Right ventricle myocardium superior (tissue), 1 donor: ENCODE results near the gene ZNF10. TPM values are rescaled to one million over a fixed set of nuclear protein-coding genes. Genes with fewer than 3 reads are reported as not detected.

Experiments
- ATAC-seq: fragments of 200-7000 bp; cut with Tn5 transposase; one replicate; pipeline ENCODE4 v1.9.1; 2020; ENCODE audit warnings: mild to moderate bottlenecking; ENCODE audit not compliant: poor library complexity
- DNase-seq: peaks from one replicate; pipeline ENCODE4 v3.0.0-alpha.2; 2020
- intact Hi-C: fragments of 100-400 bp; cut with DNase I; formaldehyde crosslinking; loops from one replicate; pipeline ENCODE4 v1.11.2; 2022
- total RNA-seq: library from RNA; stranded (reverse); fragmentation: NEBNext Ultra II Directional; extraction: Animal tissue kit (Norgen Biotek cat#: 25700); gene quantifications from one replicate; pipeline ENCODE4 v1.2.1, GENCODE V29; 2021
- donor health status: DM: no; HTN: yes; CAD: no; lungs with severe emphysema.

The ZNF10 gene
- total RNA-seq, 1 donor from 2014 or later: 5.2 TPM

DNA sequence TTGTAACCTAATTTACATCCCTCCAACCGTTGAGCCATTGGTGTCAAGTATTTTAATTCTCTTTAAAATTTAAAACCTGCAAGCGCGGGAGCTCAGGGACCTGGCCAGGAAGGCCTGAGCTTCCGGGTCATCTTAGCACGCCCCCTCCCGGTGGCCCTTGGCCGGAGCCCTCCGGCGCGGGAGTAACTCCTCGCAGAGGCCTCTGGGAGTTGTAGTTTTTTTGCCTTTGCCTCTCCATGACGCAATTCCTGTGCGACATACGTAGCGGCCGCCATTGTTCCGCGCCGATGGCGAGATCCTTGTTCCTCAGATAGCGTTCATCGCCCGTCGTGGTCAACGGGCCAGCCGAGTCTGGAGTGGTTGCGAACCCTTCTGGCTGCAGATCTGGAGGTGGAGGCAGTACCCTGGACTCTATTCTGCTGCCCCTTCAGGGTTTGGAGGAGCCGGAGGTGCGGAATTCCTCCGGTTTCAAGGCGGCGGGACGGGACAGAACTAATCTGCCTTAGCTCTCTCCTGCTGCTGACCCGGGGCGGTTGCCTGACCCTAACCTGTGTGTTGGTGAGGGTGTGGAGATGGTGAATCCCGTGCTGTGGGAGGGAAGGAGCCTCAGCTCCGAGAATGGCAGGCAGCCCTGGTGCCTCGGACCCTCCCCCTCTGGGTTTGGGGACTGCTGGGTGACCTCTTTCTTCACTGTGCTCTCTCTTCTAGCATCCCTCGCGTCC is 51.0 kb downstream of the ZNF10 start, which contains the start of gene ZNF268:
Gene ZNF268, plus strand, starts transcription at position 258 of the 722 bp plus-strand sequence. CDS start 503 bp downstream, outside the sequence.
- ATAC-seq: peak; percentile 99
- intact Hi-C loops: no loop called here

DNA sequence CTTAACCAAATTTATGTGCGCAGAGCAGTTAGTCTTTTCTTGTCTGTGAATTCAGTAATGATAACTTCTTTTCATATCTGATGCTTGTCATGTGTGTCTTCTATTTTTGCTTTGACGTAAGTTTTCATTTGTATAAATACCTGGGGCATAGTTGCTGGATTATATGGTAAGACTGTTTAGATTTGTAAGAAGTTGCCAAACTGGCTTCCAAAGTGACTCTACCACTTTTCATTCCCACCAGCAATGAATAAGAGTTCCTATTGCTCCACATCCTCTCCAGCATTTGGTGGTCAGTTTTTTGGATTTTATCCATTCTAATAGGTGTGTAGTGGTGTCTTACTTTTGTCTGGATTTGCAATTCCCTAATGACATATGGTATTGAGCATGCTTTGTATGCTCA is 59.7 kb downstream of the ZNF10 start:
- DNase-seq (no peak), ATAC-seq (no peak)
- intact Hi-C loops: no loop called here

More for the DNA sequence above, 51.0 kb downstream of the ZNF10 start, which contains the start of gene ZNF268:
- DNase-seq: peak; percentile 95

DNA sequence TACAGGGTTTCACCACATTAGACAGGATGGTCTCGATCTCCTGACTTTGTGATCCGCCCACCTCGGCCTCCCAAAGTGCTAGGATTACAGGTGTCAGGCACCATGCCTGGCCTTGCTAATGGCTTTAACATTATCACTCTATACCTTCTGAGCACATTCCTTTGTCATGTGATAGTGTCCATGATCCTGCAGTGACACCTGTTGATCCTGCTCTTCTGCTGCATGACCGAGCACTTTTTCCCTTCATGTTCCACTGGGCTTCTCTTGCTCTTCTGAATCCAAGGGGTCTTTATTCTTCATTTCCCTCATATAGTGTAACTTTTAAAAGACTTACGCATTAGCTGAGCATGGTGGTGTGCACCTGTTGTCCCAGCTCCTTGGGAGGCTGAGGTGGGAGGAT is 62.4 kb downstream of the ZNF10 start:
- DNase-seq (no peak), ATAC-seq (no peak)
- intact Hi-C loops: no loop called here

GRCh38 chr12:133201888-133202287 is 71.5 kb downstream of the ZNF10 start:
- ATAC-seq (no peak), DNase-seq (no peak)
- intact Hi-C loops: no loop called here

DNA sequence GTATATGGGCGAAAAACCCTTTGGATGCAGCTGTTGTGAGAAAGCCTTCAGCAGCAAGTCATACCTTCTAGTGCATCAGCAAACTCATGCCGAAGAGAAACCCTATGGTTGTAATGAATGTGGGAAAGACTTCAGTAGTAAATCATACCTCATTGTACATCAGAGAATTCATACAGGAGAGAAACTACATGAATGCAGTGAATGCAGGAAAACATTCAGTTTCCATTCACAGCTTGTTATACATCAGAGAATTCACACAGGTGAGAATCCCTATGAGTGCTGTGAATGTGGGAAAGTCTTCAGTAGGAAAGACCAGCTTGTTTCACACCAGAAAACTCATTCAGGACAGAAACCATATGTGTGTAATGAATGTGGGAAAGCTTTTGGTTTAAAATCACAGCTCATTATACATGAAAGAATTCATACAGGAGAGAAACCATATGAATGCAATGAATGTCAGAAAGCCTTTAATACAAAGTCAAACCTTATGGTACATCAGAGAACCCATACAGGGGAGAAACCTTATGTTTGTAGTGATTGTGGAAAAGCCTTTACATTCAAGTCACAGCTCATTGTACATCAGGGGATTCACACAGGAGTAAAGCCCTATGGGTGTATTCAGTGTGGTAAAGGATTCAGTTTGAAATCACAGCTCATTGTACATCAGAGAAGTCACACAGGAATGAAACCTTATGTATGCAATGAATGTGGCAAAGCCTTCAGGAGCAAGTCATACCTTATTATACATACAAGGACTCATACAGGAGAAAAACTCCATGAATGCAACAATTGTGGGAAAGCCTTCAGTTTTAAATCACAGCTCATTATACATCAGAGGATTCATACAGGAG is 72.3 kb downstream of the ZNF10 start:
- ATAC-seq: no peak
- DNase-seq: no peak
- intact Hi-C loops: no loop called here

DNA sequence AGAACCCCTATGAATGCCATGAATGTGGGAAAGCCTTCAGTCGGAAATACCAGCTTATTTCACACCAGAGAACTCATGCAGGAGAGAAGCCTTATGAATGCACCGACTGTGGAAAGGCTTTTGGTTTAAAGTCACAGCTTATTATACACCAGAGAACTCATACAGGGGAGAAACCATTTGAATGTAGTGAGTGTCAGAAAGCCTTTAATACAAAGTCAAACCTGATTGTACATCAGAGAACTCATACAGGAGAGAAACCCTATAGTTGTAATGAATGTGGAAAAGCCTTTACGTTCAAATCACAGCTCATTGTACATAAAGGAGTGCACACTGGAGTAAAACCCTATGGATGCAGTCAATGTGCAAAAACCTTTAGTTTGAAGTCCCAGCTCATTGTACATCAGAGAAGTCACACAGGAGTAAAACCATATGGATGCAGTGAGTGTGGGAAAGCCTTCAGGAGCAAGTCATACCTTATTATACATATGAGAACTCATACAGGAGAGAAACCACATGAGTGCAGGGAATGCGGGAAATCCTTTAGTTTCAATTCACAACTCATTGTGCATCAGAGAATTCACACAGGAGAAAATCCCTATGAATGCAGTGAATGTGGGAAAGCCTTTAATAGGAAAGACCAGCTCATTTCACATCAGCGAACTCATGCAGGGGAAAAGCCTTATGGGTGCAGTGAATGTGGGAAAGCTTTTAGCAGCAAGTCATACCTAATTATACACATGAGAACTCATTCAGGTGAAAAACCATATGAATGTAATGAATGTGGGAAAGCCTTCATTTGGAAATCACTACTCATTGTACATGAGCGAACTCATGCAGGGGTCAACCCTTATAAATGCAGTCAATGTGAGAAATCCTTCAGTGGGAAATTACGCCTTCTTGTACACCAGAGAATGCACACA is 73.2 kb downstream of the ZNF10 start:
- DNase-seq: no peak

DNA sequence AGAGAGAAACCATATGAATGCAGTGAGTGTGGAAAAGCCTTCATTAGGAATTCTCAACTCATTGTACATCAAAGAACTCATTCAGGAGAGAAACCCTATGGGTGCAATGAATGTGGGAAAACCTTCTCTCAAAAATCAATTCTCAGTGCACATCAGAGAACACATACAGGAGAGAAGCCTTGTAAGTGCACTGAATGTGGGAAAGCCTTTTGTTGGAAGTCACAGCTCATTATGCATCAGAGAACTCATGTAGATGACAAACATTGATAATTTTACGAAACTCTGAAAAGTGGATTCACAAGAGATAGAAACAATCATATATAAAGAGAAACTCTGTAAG is 73.8 kb downstream of the ZNF10 start:
- intact Hi-C loops: no loop called here
- no peak for ATAC-seq

More for the DNA sequence above, 73.2 kb downstream of the ZNF10 start:
- intact Hi-C loops: no loop called here
- ATAC-seq: no peak

GRCh38 chr12:133206390-133206789 is 76.0 kb downstream of the ZNF10 start:
- ATAC-seq: no peak
- intact Hi-C loops: no loop called here
- DNase-seq: no peak

More for the DNA sequence above, 73.8 kb downstream of the ZNF10 start:
- DNase-seq: no peak

Other genes with a start within 250 kb of the ZNF10 start
- 10.5 TPM for gene CHFR, start 243.0 kb upstream of the ZNF10 start, total RNA-seq
- gene ZNF605, start 174.3 kb upstream of the ZNF10 start, total RNA-seq: 11.1 TPM
- 2.6 TPM for gene ZNF26, start 144.3 kb upstream of the ZNF10 start, total RNA-seq
- gene ZNF84, start 93.1 kb upstream of the ZNF10 start, total RNA-seq: 16.9 TPM
- gene ZNF140, start 49.7 kb upstream of the ZNF10 start, total RNA-seq: 6.1 TPM
- gene ZNF891, start 353 bp upstream of the ZNF10 start, total RNA-seq: 1.0 TPM
- 7.6 TPM for gene ZNF268, start 50.9 kb downstream of the ZNF10 start, total RNA-seq
- gene ANHX, start 105.2 kb downstream of the ZNF10 start, total RNA-seq: not detected